CD4-positive, alpha-beta T cell treated with Interleukin-17A for 4 hours (primary cell): ENCODE results near the gene NCOA6.
"Not testable (repeated sequence)": the region's sequence is repeated elsewhere in the genome, so short reads cannot be mapped to it uniquely, and the experiment has no call there.

Experiments used
- DNase-seq: peaks from one replicate; pipeline ENCODE4 v3.0.0-alpha.2; 2020; ENCODE audit warnings: mixed read lengths

The NCOA6 gene

DNA sequence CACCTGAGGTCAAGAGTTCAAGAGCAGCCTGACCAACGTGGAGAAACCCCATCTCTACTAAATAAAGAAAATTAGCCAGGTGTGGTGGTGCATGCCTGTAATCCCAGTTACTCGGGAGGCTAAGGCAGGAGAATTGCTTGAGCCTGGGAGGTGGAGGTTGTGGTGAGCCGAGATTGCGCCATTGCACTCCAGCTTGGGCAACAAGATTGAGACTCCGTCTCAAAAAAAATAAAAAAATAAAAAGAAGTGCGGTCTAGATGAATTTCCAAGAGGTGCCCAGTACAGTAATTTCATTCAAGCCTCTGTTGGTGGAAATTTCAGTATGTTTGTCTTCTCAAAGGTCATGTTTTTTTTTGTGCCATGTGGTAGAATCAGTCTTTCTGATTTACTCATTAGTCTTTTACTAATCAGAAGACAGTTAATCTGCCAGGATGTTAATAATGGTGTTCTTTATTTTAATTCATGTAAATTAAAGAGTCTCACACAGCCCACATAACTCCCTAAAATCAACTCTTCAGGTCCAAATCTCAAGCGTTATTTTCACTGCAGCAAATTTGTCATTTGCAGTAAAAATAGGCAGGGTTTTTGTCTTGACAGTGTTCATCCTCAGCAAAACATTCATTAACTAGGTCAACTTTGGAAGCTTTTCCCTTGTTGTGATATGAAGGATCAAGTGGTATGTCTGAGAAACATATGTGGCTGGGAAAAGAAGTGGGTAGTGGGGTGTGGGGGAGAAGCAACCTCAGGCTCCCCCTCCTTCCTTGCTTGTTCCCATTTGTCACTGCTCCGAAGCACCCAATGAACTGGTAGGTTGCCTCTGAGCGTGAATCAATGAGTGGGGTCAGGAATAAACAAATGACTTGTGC, 108.0 kb downstream of the NCOA6 start:
- DNase-seq: no peak

DNA sequence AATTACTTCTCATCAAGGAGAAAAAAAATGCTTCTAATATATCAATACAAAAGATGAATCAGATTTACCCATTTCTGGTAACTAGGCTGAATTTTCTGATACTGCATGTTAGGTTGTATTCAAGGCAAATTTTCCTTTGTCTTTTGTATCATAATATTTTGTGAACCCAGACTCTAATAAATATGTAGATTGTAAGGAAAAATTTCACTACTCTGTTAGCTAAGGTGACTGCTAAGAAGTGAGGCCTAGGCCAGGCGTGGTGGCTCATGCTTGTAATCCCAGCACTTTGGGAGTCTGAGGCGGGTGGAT, 108.6 kb downstream of the NCOA6 start:
- no peak for DNase-seq

DNA sequence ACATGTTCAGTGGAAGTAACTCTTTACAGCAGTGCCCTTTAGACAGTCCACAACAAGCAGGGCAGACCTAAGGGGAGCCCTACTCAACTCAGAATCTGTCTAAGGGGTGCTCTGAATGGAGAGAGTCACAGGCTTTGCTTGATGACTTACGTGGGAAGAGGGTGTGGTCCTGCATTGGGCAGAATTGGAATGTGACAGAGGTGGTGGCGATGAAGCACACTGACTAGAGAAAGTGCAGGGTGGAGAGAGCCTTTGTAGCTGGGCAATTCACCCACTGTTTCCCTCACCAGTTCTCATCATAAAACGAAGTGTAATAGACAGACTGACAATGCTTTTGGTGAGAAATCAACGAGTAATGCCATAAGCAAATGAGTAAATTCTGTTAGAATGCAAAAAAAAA, 110.1 kb downstream of the NCOA6 start:
- DNase-seq: no peak

- DNase-seq: not testable (repeated sequence)
Observed at GRCh38 chr20:34713944-34714515, 111.4 kb downstream of the NCOA6 start.

DNA sequence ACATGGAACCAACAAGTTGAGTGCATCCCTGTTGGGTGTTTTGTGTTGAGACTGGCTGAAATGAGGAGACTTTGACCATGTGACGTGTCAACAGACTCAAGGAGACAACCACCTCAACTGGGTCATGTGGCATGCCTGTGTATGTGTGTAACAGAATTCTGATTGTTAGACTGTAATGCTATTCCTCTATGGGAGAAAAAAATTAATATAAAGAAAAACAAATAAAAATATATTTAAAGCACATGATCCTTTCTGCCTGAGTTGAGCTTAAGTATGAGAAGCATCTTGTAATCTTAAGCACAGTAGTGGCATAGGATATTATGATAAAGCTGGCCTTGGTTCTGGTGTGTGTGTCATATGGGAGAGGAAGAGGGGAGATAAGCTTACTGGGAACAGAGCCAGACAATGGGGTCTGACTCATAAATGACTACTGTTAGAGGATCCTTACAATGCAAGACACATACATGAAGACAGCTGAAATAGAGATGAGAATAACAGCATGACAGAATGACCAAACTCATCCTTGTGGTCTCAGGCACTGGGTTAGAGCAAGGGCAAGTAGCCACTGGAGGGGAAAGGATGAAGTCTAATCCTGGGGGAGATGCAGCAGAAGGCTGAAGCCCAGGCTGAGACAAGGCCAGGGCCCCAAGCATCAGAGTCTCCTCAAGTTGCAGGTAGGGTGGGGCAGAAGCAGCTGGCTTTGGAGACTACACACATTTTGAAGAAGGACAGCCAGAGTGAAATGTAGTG, 112.1 kb downstream of the NCOA6 start:
- peak; percentile 37 for DNase-seq

DNA sequence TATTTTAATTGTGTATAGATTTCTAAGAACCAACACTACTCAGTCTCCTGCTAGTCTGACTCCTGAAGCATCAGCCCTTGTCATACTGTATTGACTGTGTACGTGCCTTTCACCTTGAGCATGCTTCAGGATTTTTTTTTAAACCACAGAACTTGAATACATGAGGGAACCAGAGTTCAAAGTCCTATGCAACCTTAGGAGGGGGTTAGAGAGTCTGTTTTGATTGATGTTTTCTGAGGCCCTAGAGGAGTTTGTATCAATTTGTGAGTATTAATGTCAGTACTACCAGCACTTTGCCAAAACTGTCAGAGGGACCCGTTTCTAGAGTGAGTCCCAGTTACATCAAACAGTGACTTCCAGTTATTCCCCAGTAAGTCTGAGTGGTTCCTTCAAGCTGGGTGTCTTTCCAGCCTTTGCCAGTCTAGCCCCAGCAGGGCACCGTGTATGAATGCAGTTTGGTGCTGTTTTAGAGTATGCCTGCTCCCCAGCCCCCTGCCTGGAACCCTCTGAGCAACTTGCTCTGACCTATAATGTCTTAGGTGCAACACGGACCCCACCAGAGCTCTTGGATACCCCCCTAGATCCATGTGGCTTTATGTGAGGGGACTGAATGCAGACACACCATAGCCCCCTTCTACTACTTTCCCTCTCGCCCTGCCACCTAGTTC, 112.8 kb downstream of the NCOA6 start:
- no peak for DNase-seq

- DNase-seq: no peak
Observed at GRCh38 chr20:34711813-34712430, 113.5 kb downstream of the NCOA6 start.

- no peak for DNase-seq
Observed at GRCh38 chr20:34710861-34711574, 114.4 kb downstream of the NCOA6 start.

DNA sequence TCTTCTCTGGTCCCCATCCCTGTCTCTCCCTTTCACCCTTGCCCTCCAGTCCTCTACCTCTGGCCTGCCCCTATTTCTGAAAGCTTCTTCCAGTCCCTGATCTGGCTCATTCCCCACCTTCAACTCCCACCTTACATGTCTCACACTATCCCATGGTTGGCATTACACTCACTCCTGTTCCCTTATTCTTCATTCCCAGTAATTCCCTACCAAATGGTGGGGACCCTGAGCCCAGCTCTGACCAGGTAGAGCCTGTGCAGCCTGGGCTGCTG, 114.9 kb downstream of the NCOA6 start:
- DNase-seq: no peak

DNA sequence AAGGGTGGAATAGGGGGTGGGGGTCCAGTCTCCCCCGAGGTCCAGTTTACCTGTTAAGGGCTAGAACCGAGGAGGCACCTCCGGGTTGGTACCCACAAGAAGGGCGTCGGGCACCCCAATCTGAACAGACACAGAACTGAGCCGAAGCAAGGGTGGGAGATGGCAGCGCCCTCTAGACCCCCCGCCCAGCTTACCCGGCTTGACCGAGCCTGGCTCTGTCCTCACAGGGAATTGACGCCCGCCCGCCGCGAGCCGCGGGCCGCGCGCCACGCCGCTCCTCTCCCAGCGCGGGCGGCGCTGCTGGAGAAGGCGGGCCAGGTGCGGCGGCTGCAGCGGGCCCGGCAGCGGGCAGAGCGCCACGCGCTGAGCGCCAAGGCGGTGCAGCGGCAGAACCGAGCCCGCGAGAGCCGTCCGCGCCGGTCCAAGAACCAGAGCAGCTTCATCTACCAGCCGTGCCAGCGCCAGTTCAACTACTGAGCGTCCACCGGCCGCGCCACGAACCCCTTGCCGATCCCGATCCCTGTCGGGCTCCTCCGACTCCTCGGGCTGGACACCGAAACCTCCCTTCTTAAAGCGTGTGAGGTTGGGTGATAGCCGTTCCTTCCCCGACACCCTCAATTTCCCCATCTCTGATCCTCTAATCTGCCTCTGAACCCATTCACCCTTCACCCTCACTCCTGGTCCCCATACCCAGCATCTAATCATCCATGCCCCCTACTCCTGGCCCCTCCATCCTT, 115.5 kb downstream of the NCOA6 start:
- peak; percentile 77 for DNase-seq

DNA sequence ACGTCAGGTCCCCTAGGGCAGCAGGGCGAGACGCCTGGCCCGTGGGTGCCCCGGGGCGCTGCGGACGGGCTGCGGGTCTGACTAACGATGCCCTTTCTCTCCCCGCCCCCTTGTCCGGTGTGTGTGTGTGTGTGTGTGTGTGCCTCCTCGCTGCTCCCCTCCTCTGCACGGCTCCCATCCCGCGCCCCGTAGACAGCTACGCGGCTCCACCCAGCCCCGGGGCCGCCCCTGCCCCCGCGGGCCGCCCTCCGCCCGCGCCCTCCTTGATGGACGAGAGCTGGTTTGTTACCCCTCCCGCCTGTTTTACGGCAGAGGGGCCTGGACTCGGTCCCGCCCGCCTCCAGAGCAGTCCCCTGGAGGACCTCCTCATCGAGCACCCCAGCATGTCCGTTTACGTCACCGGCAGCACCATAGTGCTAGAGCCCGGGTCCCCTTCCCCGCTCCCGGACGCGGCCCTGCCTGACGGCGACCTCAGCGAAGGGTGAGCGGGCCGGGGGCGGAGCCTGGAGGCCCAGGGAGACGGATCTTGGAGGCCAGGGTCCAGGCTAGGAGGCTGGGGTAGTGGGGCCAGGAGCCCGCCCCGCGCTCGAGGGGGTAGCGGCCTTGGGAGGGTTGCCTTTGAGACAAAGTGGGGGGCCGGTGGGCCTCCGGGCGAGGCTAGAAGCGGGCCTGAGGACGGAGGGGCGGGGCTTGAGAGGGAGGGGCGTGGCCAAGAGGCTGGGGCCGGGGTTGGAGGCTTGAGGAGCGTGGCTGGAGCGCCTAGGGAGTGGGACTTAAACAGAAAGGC, 116.2 kb downstream of the NCOA6 start:
- DNase-seq: peak; percentile 84

GRCh38 chr20:34708621-34709043, 116.8 kb downstream of the NCOA6 start:
- peak; percentile 74 for DNase-seq

GRCh38 chr20:34706912-34707784, 118.3 kb downstream of the NCOA6 start:
- DNase-seq: no peak

DNA sequence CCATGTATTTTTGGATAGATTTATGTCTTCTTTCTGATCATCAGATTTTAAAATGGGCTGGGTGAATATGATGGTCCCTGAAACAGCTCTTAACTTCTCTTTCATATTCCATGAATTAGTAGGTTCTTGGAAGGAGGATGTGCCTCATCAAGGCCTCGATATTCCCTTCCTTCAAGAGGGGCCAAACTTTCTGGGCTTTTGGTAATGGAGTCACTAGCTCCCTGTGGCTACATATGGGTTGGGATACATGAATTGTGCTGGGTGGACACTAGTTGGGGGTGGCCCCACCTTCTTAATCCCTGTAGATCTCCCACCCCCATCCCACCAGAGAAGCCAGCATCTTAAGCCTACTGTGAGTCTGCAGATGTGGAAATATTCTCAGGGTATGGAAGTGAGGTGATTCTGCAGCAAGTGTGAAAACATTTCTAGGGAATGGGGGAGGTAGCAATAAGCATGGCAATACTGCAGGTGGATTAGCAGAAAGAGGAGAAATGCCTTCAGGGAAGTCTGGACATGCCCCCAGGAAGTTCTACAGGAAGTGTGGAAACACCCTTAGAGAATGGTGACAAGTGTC, 119.1 kb downstream of the NCOA6 start:
- no peak for DNase-seq

- DNase-seq: no peak
Observed at GRCh38 chr20:34705397-34706301, 119.8 kb downstream of the NCOA6 start.

DNA sequence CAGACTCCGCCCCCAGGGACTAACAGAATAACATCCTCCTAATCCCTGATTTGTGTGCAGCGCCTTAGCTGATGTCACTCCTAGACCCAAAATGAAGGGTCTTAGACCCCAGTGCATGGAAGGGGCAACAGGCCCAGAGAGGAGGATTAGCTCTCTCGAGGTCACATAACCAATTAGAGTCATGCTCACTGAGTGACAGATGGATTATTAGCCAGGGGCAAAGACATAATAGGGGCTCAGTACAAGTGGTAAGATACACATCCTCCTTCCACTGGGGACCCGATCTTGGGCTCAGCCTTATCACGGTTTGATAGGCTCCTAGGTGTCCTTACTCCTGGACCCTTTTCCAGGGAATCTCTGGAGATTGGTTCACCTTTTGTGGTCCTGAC, 120.4 kb downstream of the NCOA6 start:
- no peak for DNase-seq

- peak; percentile 90 for DNase-seq
Observed at GRCh38 chr20:34704177-34705007, 121.1 kb downstream of the NCOA6 start, which contains the start of gene TP53INP2. Gene TP53INP2 (plus strand): TSS chr20:34704344. CDS start chr20:34708740, 4,396 bp downstream.
